Esophagus squamous epithelium (tissue), 5 donors: ENCODE data around the gene PIPOX. TPM values are rescaled to one million over a fixed set of nuclear protein-coding genes. Genes with fewer than 3 reads are reported as not detected.

Experiments used
- DNase-seq: peaks from one replicate; lab custom pipeline; 2025; lab: John Stamatoyannopoulos, UW
- H3K27ac ChIP-seq, 4 donors: fragments of 200-600 bp; sonication (generic); one replicate each; pipeline ENCODE4 v1.5.1; 2016 to 2019; ENCODE audit warnings: mild to moderate bottlenecking in 1 of 4
- H3K27me3 ChIP-seq, 4 donors: fragments of 200-600 bp; sonication (generic); 1 replicate in 3 of 4; 2 replicates in 1 of 4; pipeline versions ENCODE4 v1.5.1 to v1.6.0; 2017 to 2021; ENCODE audit warnings: antibody characterized with exemption in 1 of 4
- H3K36me3 ChIP-seq, 3 donors: fragments of 200-600 bp; sonication (generic); one replicate each; pipeline ENCODE4 v1.5.1; 2016 to 2019
- H3K4me1 ChIP-seq, 3 donors: fragments of 200-600 bp; sonication (generic); one replicate each; pipeline ENCODE4 v1.5.1; 2017 to 2019
- H3K4me3 ChIP-seq, 4 donors: fragments of 200-600 bp; sonication (generic); 1 replicate in 3 of 4; 2 replicates in 1 of 4; pipeline ENCODE4 v1.5.1; 2016 to 2019; ENCODE audit warnings: mild to moderate bottlenecking in 2 of 4, moderate library complexity in 1 of 4
- H3K9me3 ChIP-seq, 3 donors: fragments of 200-600 bp; sonication (generic); one replicate each; pipeline ENCODE4 v1.5.1; 2016 to 2019
- POLR2A ChIP-seq, 4 donors: fragments of 450-650 bp; IDR thresholded peaks; one replicate each; pipeline ENCODE4 v1.6.1; 2017; ENCODE audit warnings: antibody characterized with exemption in 4 of 4, mild to moderate bottlenecking in 4 of 4, moderate library complexity in 3 of 4
- WGBS, 2 donors: methylation state at CpG; one replicate each; pipeline ENCODE4 v1.1.5; 2018; 5-methylcytosine and 5-hydroxymethylcytosine counted together
- intact Hi-C: fragments of 100-400 bp; cut with DNase I; formaldehyde crosslinking; loops from one replicate; pipeline ENCODE4 v1.15.0; 2022
- total RNA-seq, 4 donors: library from RNA; depleted of rRNA; stranded (reverse); fragments of >200 nt; gene quantifications; one replicate each; pipeline ENCODE4 v1.1.0, GENCODE V29; 2016
- TF ChIP-seq, protein P1 (sequence below), 6 experiments: fragments of 450-650 bp in 4 of 6; fragments of 200-600 bp in 2 of 6; sonication (generic) in 2 of 6; IDR thresholded peaks; one replicate each; pipeline ENCODE4 v1.5.1; 2016 to 2019; ENCODE audit warnings: antibody characterized with exemption in 6 of 6, mild to moderate bottlenecking in 4 of 6, moderate library complexity in 4 of 6
- donor health status: DM: yes; HTN: yes; CAD: no.

PIPOX gene
- total RNA-seq, 4 donors from 2014 or later: 1.3 to 4.2 TPM; not detected in 2

GRCh38 chr17:29066606-29067005 is 23.7 kb downstream of the PIPOX start:
- no peak overlapping the region for H3K4me3 ChIP-seq
- intact Hi-C loops: no loop called here
- peaks cover 0 to 13% (median 0%) of the 10 kb centered on the region in 4 donors for H3K27me3 ChIP-seq
- DNase-seq: no peak
- H3K9me3 ChIP-seq: no peaks in the 10 kb centered on the region
- H3K4me1 ChIP-seq: peaks cover 4 to 21% (median 6%) of the 10 kb centered on the region in 3 donors
- H3K36me3 ChIP-seq: no peaks in the 10 kb centered on the region
- WGBS, 2 donors: 66 to 75% methylated on average over 6 of the region's 7 CpGs
- no peak for TF ChIP-seq POLR2A (IDR thresholded peaks at IDR 0.05)
- TF ChIP-seq, protein P1, sequence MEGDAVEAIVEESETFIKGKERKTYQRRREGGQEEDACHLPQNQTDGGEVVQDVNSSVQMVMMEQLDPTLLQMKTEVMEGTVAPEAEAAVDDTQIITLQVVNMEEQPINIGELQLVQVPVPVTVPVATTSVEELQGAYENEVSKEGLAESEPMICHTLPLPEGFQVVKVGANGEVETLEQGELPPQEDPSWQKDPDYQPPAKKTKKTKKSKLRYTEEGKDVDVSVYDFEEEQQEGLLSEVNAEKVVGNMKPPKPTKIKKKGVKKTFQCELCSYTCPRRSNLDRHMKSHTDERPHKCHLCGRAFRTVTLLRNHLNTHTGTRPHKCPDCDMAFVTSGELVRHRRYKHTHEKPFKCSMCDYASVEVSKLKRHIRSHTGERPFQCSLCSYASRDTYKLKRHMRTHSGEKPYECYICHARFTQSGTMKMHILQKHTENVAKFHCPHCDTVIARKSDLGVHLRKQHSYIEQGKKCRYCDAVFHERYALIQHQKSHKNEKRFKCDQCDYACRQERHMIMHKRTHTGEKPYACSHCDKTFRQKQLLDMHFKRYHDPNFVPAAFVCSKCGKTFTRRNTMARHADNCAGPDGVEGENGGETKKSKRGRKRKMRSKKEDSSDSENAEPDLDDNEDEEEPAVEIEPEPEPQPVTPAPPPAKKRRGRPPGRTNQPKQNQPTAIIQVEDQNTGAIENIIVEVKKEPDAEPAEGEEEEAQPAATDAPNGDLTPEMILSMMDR (IDR thresholded peaks at IDR 0.05): no peak
- H3K27ac ChIP-seq: no peak overlapping the region

DNA sequence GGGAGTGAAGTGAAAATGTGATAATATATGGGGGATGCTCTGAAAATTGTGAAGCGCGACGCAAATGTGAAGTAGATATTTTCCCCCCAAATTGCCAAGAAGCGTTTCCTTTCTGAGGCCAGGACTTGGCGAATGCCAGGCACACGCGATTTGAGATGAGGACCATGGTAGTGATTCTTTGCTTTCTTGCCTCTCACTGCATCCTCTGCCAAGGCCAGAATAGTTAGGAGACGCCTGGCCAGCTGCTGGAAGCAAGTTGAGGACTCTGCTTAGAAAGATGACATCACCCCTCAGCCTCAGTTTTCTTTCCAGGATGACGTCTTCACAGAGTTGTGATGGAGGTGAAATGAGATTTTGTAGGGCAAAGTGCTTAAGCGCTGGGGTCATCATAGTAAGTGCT is 25.9 kb downstream of the PIPOX start:
- WGBS, 2 donors: 67 to 81% methylated on average over 10 of the region's 10 CpGs
- TF ChIP-seq, protein P1 (IDR thresholded peaks at IDR 0.05): no peak
- TF ChIP-seq POLR2A (IDR thresholded peaks at IDR 0.05): no peak
- Histone ChIP-seq H3K27me3 (peaks cover 0 to 13% (median 0%) of the 10 kb centered on the region in 4 donors), H3K27ac (no peak overlapping the region), H3K4me3 (no peak overlapping the region), H3K36me3 (peaks cover 0 to under 1% (median 0%) of the 10 kb centered on the region in 3 donors), H3K4me1 (peaks cover 4 to 21% (median 6%) of the 10 kb centered on the region in 3 donors), H3K9me3 (no peaks in the 10 kb centered on the region)
- intact Hi-C loops: no loop called here
- DNase-seq: no peak

DNA sequence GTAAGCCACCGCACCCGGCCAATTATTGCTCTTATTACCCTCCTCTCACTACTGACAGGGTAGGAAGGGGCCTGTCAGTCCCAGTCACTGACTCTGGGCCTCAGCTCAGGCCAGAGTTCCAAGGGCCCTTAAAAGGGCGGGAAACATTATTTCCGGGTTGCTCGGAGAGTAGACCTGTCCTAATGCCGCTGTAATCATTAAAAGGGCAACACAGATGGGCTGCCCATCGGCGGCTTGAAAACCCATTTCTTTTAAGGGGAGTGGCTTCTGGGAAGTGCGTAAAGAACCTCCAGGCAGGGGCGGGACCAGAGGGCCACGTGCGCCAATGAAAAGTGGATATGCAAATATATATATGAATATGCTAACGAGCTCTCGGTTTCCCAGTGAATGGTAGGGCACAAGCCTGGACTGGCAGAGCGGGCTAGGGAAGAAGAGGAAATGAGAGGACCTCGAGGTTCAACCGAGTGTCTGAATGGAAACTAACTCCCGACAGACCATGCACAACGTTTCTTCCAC is 26.6 kb downstream of the PIPOX start:
- Histone ChIP-seq H3K4me1 (peaks cover 4 to 21% (median 6%) of the 10 kb centered on the region in 3 donors), H3K27ac (no peak overlapping the region), H3K27me3 (peaks cover 0 to 13% (median 0%) of the 10 kb centered on the region in 4 donors), H3K36me3 (peaks cover 0 to 8% (median 0%) of the 10 kb centered on the region in 3 donors), H3K9me3 (no peaks in the 10 kb centered on the region), H3K4me3 (no peak overlapping the region)
- TF ChIP-seq, protein P1 (IDR thresholded peaks at IDR 0.05): no peak
- TF ChIP-seq POLR2A (IDR thresholded peaks at IDR 0.05): no peak
- DNase-seq: no peak
- 43 to 51% methylated on average over 14 to 15 of the region's 19 CpGs for WGBS, 2 donors
- intact Hi-C loops: no loop called here

DNA sequence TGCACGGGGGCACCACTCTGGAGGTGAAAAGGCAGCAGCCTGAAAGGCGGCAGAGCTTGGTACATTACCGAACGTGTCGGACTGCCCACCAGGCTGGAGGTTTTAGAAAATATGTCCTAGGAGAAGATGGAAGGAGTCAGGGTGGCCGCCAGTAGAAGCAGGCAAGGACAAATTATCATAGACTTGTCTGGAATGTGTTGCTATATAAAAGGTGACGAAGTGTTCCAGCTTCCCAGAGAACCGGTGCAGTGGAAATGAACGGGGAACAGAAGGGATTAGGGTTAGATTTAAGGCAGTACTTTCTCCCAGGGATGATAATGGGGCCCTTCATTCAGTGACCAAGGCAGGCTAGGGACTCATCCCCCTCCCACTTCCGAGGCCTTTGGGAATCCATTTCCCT is 27.4 kb downstream of the PIPOX start:
- 55 to 70% methylated on average over 10 of the region's 10 CpGs for WGBS, 2 donors
- DNase-seq: no peak
- Histone ChIP-seq H3K36me3 (peaks cover 0 to 15% (median 0%) of the 10 kb centered on the region in 3 donors), H3K4me3 (no peak overlapping the region), H3K4me1 (peaks cover 4 to 21% (median 6%) of the 10 kb centered on the region in 3 donors), H3K9me3 (no peaks in the 10 kb centered on the region), H3K27me3 (peaks cover 0 to 9% (median 0%) of the 10 kb centered on the region in 4 donors), H3K27ac (no peak overlapping the region)
- intact Hi-C loops: no loop called here
- no peak for TF ChIP-seq POLR2A (IDR thresholded peaks at IDR 0.05)
- TF ChIP-seq, protein P1 (IDR thresholded peaks at IDR 0.05): no peak

DNA sequence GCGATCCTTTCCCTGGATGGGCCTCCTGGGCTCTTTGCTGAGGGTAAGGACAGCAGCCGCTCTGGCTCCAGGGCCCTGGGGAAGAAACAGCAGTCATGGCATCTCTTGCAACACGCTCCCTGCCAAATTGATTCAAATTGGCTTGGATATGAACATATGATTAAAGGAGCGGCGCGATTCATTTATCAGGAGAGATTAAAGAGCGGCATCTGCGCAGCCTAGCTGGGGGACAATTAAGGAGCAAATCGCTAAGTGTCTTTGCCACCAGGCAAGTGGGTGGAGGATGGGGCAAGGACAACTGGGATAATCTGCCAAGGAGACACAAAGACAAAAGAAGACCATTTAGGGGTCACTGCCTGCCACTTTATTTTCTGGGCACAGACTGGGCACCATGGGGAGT is 27.8 kb downstream of the PIPOX start:
- H3K27me3 ChIP-seq: peaks cover 0 to 4% (median 0%) of the 10 kb centered on the region in 4 donors
- 69 to 71% methylated on average over 6 to 8 of the region's 9 CpGs for whole genome bisulfite sequencing, 2 donors
- DNase-seq: no peak
- H3K4me3 ChIP-seq: no peak overlapping the region
- H3K27ac ChIP-seq: no peak overlapping the region
- intact Hi-C loops: no loop called here
- H3K36me3 ChIP-seq: peaks cover 0 to 20% (median 0%) of the 10 kb centered on the region in 3 donors
- H3K9me3 ChIP-seq: no peaks in the 10 kb centered on the region
- no peak for TF ChIP-seq POLR2A (IDR thresholded peaks at IDR 0.05)
- TF ChIP-seq, protein P1 (IDR thresholded peaks at IDR 0.05): no peak
- H3K4me1 ChIP-seq: peaks cover 4 to 20% (median 6%) of the 10 kb centered on the region in 3 donors
